ENCODE measurements around the gene PSMC3IP. TPM values are rescaled to one million over a fixed set of nuclear protein-coding genes. Genes with fewer than 3 reads are reported as not detected.

PSMC3IP gene
- total RNA-seq, 1 donor from 2014 or later: 2.9 TPM

DNA sequence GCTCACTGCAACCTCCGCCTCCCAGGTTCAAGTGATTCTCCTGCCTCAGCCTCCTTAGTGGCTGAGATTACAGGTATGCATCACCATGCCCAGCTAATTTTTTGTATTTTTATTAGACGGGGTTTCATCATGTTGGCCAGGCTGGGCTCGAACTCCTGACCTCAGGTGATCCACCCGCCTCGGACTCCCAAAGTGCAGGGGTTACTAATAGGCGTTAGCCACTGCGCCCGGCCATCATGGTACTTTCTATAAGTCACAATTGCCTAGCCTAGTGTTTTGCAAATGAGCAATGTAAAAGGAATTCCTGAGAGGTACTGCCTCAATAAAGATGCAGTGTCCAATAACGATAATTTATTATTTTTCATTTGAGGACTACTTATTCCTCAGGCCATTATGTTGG is 13.9 kb upstream of the PSMC3IP start:
- TF ChIP-seq, protein P1, sequence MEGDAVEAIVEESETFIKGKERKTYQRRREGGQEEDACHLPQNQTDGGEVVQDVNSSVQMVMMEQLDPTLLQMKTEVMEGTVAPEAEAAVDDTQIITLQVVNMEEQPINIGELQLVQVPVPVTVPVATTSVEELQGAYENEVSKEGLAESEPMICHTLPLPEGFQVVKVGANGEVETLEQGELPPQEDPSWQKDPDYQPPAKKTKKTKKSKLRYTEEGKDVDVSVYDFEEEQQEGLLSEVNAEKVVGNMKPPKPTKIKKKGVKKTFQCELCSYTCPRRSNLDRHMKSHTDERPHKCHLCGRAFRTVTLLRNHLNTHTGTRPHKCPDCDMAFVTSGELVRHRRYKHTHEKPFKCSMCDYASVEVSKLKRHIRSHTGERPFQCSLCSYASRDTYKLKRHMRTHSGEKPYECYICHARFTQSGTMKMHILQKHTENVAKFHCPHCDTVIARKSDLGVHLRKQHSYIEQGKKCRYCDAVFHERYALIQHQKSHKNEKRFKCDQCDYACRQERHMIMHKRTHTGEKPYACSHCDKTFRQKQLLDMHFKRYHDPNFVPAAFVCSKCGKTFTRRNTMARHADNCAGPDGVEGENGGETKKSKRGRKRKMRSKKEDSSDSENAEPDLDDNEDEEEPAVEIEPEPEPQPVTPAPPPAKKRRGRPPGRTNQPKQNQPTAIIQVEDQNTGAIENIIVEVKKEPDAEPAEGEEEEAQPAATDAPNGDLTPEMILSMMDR (IDR thresholded peaks at IDR 0.05): no peak
- intact Hi-C loops (cut with DNase I): no loop called here
- H3K4me1 ChIP-seq: no peaks in the 10 kb centered on the region
- DNase-seq (ENCODE audit: low spot score in 2 of 2): no peak
- peaks cover 53 to 56% of the 10 kb centered on the region in 2 donors for H3K36me3 ChIP-seq
- no peak overlapping the region for H3K4me3 ChIP-seq
- no peaks in the 10 kb centered on the region for H3K9me3 ChIP-seq
- no peaks in the 10 kb centered on the region for H3K27me3 ChIP-seq
- H3K27ac ChIP-seq: no peak overlapping the region

DNA sequence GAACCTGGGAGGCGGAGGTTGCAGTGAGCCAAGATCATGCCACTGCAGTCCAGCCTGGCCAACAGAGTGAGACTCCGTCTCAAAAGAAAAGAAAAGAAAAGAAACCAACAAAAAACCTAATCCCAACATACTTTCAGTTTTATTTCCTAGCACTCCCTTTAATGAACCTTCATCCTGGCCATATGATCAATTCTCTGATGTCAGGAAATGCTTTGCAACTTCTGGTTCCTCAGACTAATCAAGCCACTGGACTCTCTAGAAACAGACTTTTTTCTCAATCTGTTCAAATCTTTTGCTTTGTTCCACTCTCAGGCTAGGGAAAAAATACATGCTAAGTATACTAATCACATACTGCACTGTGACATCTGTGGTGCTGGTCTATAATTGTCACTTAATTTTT is 13.4 kb upstream of the PSMC3IP start:
- TF ChIP-seq, protein P1 (IDR thresholded peaks at IDR 0.05): no peak
- intact Hi-C loops (cut with DNase I): no loop called here
- no peaks in the 10 kb centered on the region for H3K4me1 ChIP-seq
- peaks cover 53 to 61% of the 10 kb centered on the region in 2 donors for H3K36me3 ChIP-seq
- H3K27ac ChIP-seq: no peak overlapping the region
- no peaks in the 10 kb centered on the region for H3K27me3 ChIP-seq
- H3K4me3 ChIP-seq: no peak overlapping the region
- no peaks in the 10 kb centered on the region for H3K9me3 ChIP-seq
- DNase-seq (ENCODE audit: low spot score in 2 of 2): no peak

DNA sequence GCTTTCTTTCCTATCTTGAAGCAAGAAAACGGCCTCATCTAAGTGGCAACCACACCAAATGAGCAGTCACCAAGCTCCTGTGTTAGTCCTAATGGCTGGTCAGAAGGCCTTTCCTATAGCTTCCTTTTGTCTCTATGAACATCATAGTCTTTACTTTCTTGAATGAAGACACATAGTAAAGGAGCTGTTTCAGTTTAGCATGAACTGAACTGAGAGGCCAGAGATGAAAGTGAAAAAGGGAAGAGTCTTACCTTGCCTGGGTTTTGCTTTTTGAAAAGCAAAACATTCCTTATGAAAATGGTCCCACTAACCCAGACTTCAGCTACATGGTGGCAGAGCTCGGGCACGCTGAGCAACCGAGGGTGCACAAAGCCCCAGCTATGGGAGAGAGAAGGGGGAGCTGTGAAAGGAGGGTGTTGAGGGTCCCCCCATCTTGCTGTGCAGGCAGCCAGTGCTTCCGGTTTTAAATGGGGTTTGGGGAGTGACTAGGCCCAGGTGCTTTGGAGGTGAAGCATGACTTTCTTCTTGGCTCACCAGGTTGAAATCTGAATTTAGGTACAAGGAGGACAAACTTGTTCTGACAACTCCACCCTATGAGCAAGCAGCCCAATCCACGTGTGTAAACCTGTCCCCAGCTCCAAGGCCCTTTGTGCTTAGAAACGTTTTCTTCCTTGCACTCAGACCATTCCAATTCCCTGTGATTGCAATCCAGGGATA is 9.1 kb upstream of the PSMC3IP start:
- DNase-seq (ENCODE audit: low spot score in 2 of 2): no peak
- no peaks in the 10 kb centered on the region for H3K9me3 ChIP-seq
- H3K4me3 ChIP-seq: no peak overlapping the region
- H3K27ac ChIP-seq: no peak overlapping the region
- H3K36me3 ChIP-seq: peaks cover 80 to 94% of the 10 kb centered on the region in 2 donors
- H3K27me3 ChIP-seq: no peaks in the 10 kb centered on the region
- H3K4me1 ChIP-seq: no peaks in the 10 kb centered on the region
- TF ChIP-seq, protein P1 (IDR thresholded peaks at IDR 0.05): no peak
- intact Hi-C loops (cut with DNase I): no loop called here

DNA sequence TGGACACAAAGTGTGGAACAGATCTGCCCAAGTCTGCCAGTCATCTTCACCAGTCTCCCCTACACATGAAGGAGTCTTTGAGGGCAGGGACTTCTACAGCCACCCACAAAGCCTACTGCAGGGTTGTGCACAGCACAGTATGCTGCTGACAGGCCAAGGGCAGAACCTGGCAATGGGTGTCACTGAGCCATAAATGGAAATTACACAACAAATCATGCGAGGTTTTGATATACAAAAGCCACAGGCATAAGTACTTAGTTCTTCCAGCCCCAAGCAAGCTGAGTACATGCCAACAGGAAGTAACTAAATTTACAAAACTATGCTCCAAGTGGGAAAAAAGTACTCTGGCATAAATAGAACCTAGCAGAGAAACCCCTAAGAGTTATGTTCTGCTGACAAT is 7.8 kb upstream of the PSMC3IP start:
- Histone ChIP-seq H3K27ac (no peak overlapping the region), H3K27me3 (no peaks in the 10 kb centered on the region), H3K36me3 (peaks cover 78 to 98% of the 10 kb centered on the region in 2 donors), H3K4me3 (no peak overlapping the region), H3K4me1 (no peaks in the 10 kb centered on the region), H3K9me3 (no peaks in the 10 kb centered on the region)
- TF ChIP-seq, protein P1 (IDR thresholded peaks at IDR 0.05): no peak
- DNase-seq (ENCODE audit: low spot score in 2 of 2): no peak
- intact Hi-C loops (cut with DNase I): no loop called here

DNA sequence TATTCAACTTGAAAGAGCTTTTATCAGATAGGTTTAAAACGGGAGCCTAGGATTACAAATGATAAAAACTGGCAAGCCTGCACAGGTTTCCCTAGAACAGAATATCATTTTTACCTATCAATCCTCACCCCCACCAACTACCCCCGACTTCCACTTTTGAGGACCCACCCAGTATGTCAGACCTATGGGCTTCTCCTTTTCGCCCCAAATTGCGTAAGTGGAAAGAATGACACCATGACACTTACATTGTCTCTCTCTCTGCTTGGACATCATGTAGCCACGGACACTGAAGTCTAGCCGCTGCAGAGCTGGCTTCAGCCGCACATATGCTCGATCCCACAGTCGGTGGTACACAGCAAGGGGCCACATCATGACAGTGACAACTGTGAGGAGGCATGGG is 7.4 kb upstream of the PSMC3IP start:
- Histone ChIP-seq H3K4me1 (no peaks in the 10 kb centered on the region), H3K9me3 (no peaks in the 10 kb centered on the region), H3K27me3 (no peaks in the 10 kb centered on the region), H3K4me3 (no peak overlapping the region), H3K36me3 (peaks cover 73 to 98% of the 10 kb centered on the region in 2 donors), H3K27ac (no peak overlapping the region)
- no peak for DNase-seq (ENCODE audit: low spot score in 2 of 2)
- intact Hi-C loops (cut with DNase I): no loop called here
- TF ChIP-seq, protein P1 (IDR thresholded peaks at IDR 0.05): no peak

Data from ascending aorta (tissue), 2 donors.